Central memory CD4-positive, alpha-beta T cell (primary cell): ENCODE measurements around the gene MAGEC3.
"Not testable (repeated sequence)": the region's sequence is repeated elsewhere in the genome, so short reads cannot be mapped to it uniquely, and the experiment has no call there.

Experiments used
- DNase-seq: peaks from one replicate; pipeline ENCODE4 v3.0.0; 2022
- total RNA-seq, 3 experiments: gene quantifications; one replicate each; lab custom pipeline; 2026; lab: John Stamatoyannopoulos, UW

The MAGEC3 gene
- 0 reads per million in 3 experiments for total RNA-seq

GRCh38 chrX:141838016-141838415, at the start of gene MAGEC3:
Gene MAGEC3 (plus strand): TSS chrX:141838316. CDS start chrX:141838316, 0 bp downstream.
- no peak for DNase-seq

- DNase-seq, result no peak
Observed at GRCh38 chrX:141791856-141792255, 46.3 kb upstream of the MAGEC3 start.

- no peak for DNase-seq
Observed at GRCh38 chrX:141811438-141811837, 26.7 kb upstream of the MAGEC3 start.

GRCh38 chrX:141814213-141814857, 23.8 kb upstream of the MAGEC3 start:
- DNase-seq, result no peak

GRCh38 chrX:141815904-141816303, 22.2 kb upstream of the MAGEC3 start:
- no peak for DNase-seq

GRCh38 chrX:141832247-141832646, 5.9 kb upstream of the MAGEC3 start:
- no peak for DNase-seq

GRCh38 chrX:141839856-141840255, 1.7 kb downstream of the MAGEC3 start:
- DNase-seq, result no peak

GRCh38 chrX:141857479-141857878, 19.4 kb downstream of the MAGEC3 start:
- DNase-seq, result no peak

GRCh38 chrX:141879616-141880015, 41.5 kb downstream of the MAGEC3 start:
- DNase-seq, result no peak

GRCh38 chrX:141888811-141889210, 50.7 kb downstream of the MAGEC3 start:
- DNase-seq, result not testable (repeated sequence)

- no peak for DNase-seq
Observed at GRCh38 chrX:141894733-141895132, 56.6 kb downstream of the MAGEC3 start.

- no peak for DNase-seq
Observed at GRCh38 chrX:141897690-141898089, 59.6 kb downstream of the MAGEC3 start.

- DNase-seq, result no peak
Observed at GRCh38 chrX:141902366-141902765, 64.2 kb downstream of the MAGEC3 start.

- no peak for DNase-seq
Observed at GRCh38 chrX:141903400-141904155, 65.5 kb downstream of the MAGEC3 start, which contains the start of gene MAGEC1. Gene MAGEC1 (plus strand): TSS chrX:141903894. CDS start chrX:141905073, 1,179 bp downstream.

- DNase-seq, result no peak
Observed at GRCh38 chrX:141904262-141904661, 66.1 kb downstream of the MAGEC3 start.

GRCh38 chrX:141917801-141918200, 79.7 kb downstream of the MAGEC3 start:
- DNase-seq, result no peak

GRCh38 chrX:141924293-141924692, 86.2 kb downstream of the MAGEC3 start:
- DNase-seq, result no peak

GRCh38 chrX:141928432-141928831, 90.3 kb downstream of the MAGEC3 start:
- DNase-seq, result no peak

- DNase-seq, result no peak
Observed at GRCh38 chrX:141934059-141934641, 96.0 kb downstream of the MAGEC3 start.

- no peak for DNase-seq
Observed at GRCh38 chrX:141935645-141936044, 97.5 kb downstream of the MAGEC3 start.

- DNase-seq, result no peak
Observed at GRCh38 chrX:141936080-141936479, 98.0 kb downstream of the MAGEC3 start.

GRCh38 chrX:141941234-141941633, 103.1 kb downstream of the MAGEC3 start:
- no peak for DNase-seq

- no peak for DNase-seq
Observed at GRCh38 chrX:141945426-141945825, 107.3 kb downstream of the MAGEC3 start.

- DNase-seq, result no peak
Observed at GRCh38 chrX:141947350-141947749, 109.2 kb downstream of the MAGEC3 start.
